HCT116 (cell line): ENCODE results near the gene SCN2B. TPM values are rescaled to one million over a fixed set of nuclear protein-coding genes. Genes with fewer than 3 reads are reported as not detected.

Experiments
- ATAC-seq: fragments of 200-7000 bp; cut with Tn5 transposase; 2 replicates; pipeline ENCODE4 v1.9.1; 2020; ENCODE audit warnings: mild to moderate bottlenecking, moderate library complexity
- BruUV-seq: library from RNA; stranded (reverse); fragments of 400-500 nt; replicated peaks from 2 replicates; lab custom pipeline; 2021; lab: Mats Ljungman, UMichigan
- CTCF ChIA-PET: fragments of 300-600 bp; sonication (Branson Sonifier 250); formaldehyde crosslinking; loops from one replicate; lab custom pipeline; 2021; ENCODE audit warnings: antibody characterized with exemption; lab: Charles Lee
- POLR2A ChIA-PET: fragments of 300-600, 350-600 bp; sonication (Branson Sonifier 250); formaldehyde crosslinking; loops from one replicate; lab custom pipeline; 2021; ENCODE audit warnings: antibody characterized with exemption; lab: Charles Lee
- RAD21 ChIA-PET, 2 experiments: fragments of 300-600 bp; sonication (Branson Sonifier 250); formaldehyde crosslinking; loops; one replicate each; lab custom pipeline; 2023; ENCODE audit warnings: low total read pairs in 2 of 2; ENCODE audit not compliant: uncharacterized antibody in 2 of 2, unreplicated experiment in 2 of 2, low non-redundant PET in 1 of 2; lab: Charles Lee
- DNase-seq: peaks from one replicate; pipeline ENCODE4 v3.0.0-alpha.2; 2010; ENCODE audit warnings: low read depth, low spot score
- H2AFZ ChIP-seq: fragments of 200-600 bp; shearing (Covaris generic), sonication (generic); 2 replicates; pipeline ENCODE4 v1.6.1; 2017; ENCODE audit warnings: low read depth, mixed run types, mixed read lengths, antibody characterized with exemption, low read length; ENCODE audit not compliant: poor library complexity, severe bottlenecking
- H3K27ac ChIP-seq: 2 replicates; pipeline ENCODE4 v1.5.1; 2012; ENCODE audit warnings: low read depth, low read length
- H3K27me3 ChIP-seq: fragments of 200-600 bp; sonication (generic); 2 replicates; pipeline ENCODE4 v1.6.1; 2016; ENCODE audit warnings: mixed run types, low read length, mixed read lengths; ENCODE audit not compliant: insufficient read depth
- H3K36me3 ChIP-seq, 2 experiments: fragments of 200-500 bp in 1 of 2; fragments of 200-600 bp in 1 of 2; sonication (Bioruptor generic) in 1 of 2; sonication (generic) in 1 of 2; 2 replicates each; pipeline versions ENCODE4 v1.5.1 to v1.6.1; 2014 to 2016; ENCODE audit warnings: low read length in 2 of 2, inconsistent platforms in 1 of 2, mixed read lengths in 1 of 2, mixed run types in 1 of 2; ENCODE audit not compliant: insufficient read depth in 2 of 2, control insufficient read depth in 1 of 2
- H3K4me1 ChIP-seq, 2 experiments: fragments of 200-600 bp in 1 of 2; sonication (generic) in 1 of 2; 2 replicates each; pipeline versions ENCODE4 v1.5.1 to v1.6.1; 2012 to 2017; ENCODE audit warnings: low read length in 2 of 2, inconsistent platforms in 1 of 2, mild to moderate bottlenecking in 1 of 2, mixed read lengths in 1 of 2, mixed run types in 1 of 2, moderate library complexity in 1 of 2; ENCODE audit not compliant: insufficient read depth in 2 of 2, control insufficient read depth in 1 of 2
- H3K4me2 ChIP-seq: fragments of 200-600 bp; sonication (generic); 2 replicates; pipeline ENCODE4 v1.6.1; 2017; ENCODE audit warnings: mixed run types, low read length, mixed read lengths
- H3K4me3 ChIP-seq, 2 experiments: fragments of 200-600 bp in 1 of 2; sonication (generic) in 1 of 2; replicated peaks in 1 of 2; 2 replicates each; pipeline ENCODE4 v1.5.1; 2011 to 2016; ENCODE audit warnings: low read length in 2 of 2, control low read depth in 1 of 2, low read depth in 1 of 2, mild to moderate bottlenecking in 1 of 2, mixed read lengths in 1 of 2, mixed run types in 1 of 2
- H3K79me2 ChIP-seq: fragments of 200-600 bp; sonication (generic); 2 replicates; pipeline ENCODE4 v1.6.1; 2017; ENCODE audit warnings: mild to moderate bottlenecking, mixed run types, low read length, moderate library complexity, mixed read lengths; ENCODE audit not compliant: insufficient read depth
- H3K9ac ChIP-seq: fragments of 200-600 bp; sonication (generic); 2 replicates; pipeline ENCODE4 v1.6.1; 2016; ENCODE audit warnings: low read length, mixed read lengths
- H3K9me2 ChIP-seq: fragments of 200-600 bp; sonication (generic), shearing (Covaris generic); 2 replicates; pipeline ENCODE4 v1.6.1; 2017; ENCODE audit warnings: mixed run types, mild to moderate bottlenecking, moderate library complexity; ENCODE audit not compliant: insufficient read depth
- H3K9me3 ChIP-seq, 2 experiments: fragments of 200-500 bp in 1 of 2; fragments of 200-600 bp in 1 of 2; sonication (Bioruptor generic) in 1 of 2; sonication (generic) in 1 of 2; 2 replicates each; pipeline ENCODE4 v1.6.1; 2014 to 2017; ENCODE audit warnings: low read length in 2 of 2, mixed read lengths in 2 of 2, inconsistent platforms in 1 of 2, low read depth in 1 of 2, mild to moderate bottlenecking in 1 of 2, mixed run types in 1 of 2, moderate library complexity in 1 of 2; ENCODE audit not compliant: control insufficient read depth in 1 of 2, insufficient read depth in 1 of 2
- H4K20me1 ChIP-seq: fragments of 200-600 bp; sonication (generic), shearing (Covaris generic); 2 replicates; pipeline ENCODE4 v1.6.1; 2017; ENCODE audit warnings: mixed run types, mild to moderate bottlenecking, moderate library complexity; ENCODE audit not compliant: insufficient read depth
- CEBPB ChIP-seq: IDR thresholded peaks from 2 replicates; pipeline ENCODE4 v1.6.1; 2012; ENCODE audit warnings: low read depth
- EGR1 ChIP-seq: IDR thresholded peaks from 2 replicates; pipeline ENCODE4 v1.6.1; 2012; ENCODE audit warnings: low read depth
- EZH2 ChIP-seq: fragments of 200-600 bp; sonication (generic); IDR thresholded peaks from 2 replicates; pipeline ENCODE4 v1.6.1; 2017; ENCODE audit warnings: antibody characterized with exemption, mixed run types
- EZH2phosphoT487 ChIP-seq: fragments of 200-600 bp; IDR thresholded peaks from 2 replicates; pipeline ENCODE4 v1.6.1; 2018; ENCODE audit warnings: antibody characterized with exemption, borderline replicate concordance
- FOSL1 ChIP-seq: IDR thresholded peaks from 2 replicates; pipeline ENCODE4 v1.6.1; 2012; ENCODE audit warnings: low read depth
- POLR2A ChIP-seq: IDR thresholded peaks from 2 replicates; pipeline ENCODE4 v1.7.0; 2011; ENCODE audit warnings: borderline replicate concordance; ENCODE audit not compliant: insufficient read depth, insufficient read length; ENCODE audit errors: extremely low read depth
- POLR2AphosphoS5 ChIP-seq: IDR thresholded peaks from 2 replicates; pipeline ENCODE4 v1.6.1; 2011; ENCODE audit warnings: mild to moderate bottlenecking, low read depth, low read length, moderate library complexity
- SIN3A ChIP-seq: IDR thresholded peaks from 2 replicates; pipeline ENCODE4 v1.6.1; 2012; ENCODE audit warnings: low read depth
- SP1 ChIP-seq: IDR thresholded peaks from 2 replicates; pipeline ENCODE4 v1.6.1; 2012; ENCODE audit warnings: low read depth
- intact Hi-C: fragments of 100-400 bp; cut with micrococcal nuclease; formaldehyde crosslinking; loops from 2 replicates; pipeline ENCODE4 v1.10.0; 2022
- total RNA-seq: library from RNA; stranded (reverse); gene quantifications from one replicate; pipeline ENCODE4 v1.2.1, GENCODE V29; 2021; ENCODE audit not compliant: unreplicated experiment
- TF ChIP-seq, protein P1 (sequence below): IDR thresholded peaks from 2 replicates; pipeline ENCODE4 v1.6.1; 2012
- TF ChIP-seq, protein P2 (sequence below): IDR thresholded peaks from 2 replicates; pipeline ENCODE4 v1.6.1; 2012; ENCODE audit warnings: low read depth

SCN2B gene
- total RNA-seq, 1 experiment from 2014 or later = not detected

DNA sequence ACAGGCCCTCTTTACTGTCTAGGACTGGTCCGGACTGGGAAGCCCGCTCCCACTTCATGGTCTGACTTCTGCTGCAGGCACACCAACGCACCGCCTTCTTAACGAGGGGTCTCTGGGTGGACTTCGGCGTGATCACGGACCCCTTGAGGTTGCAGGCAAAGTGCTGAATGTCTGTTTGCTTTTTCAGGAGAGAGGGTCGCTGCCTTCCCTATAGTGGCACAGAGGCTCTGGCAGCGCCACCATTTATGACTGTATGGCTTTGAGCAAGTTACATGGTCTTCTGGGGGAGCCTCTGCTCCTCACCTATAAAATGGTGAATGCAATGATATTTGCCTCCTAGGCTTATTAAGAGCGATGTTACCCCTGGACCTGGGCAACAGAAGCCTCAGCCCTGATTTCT lies 22.5 kb downstream of the SCN2B start:
- BruUV-seq = no TSS peak
- H3K36me3 ChIP-seq = no peaks in the 10 kb centered on the region
- RAD21 ChIA-PET = no interaction called here
- DNase-seq = no peak
- TF ChIP-seq POLR2AphosphoS5 = no peak
- TF ChIP-seq EGR1 = no peak
- TF ChIP-seq POLR2A = no peak
- TF ChIP-seq SIN3A = no peak
- no peak for TF ChIP-seq EZH2
- no peak for TF ChIP-seq SP1
- H3K4me1 ChIP-seq = peaks cover 10 to 24% of the 10 kb centered on the region in 2 experiments; a peak in 3 of 4 replicates
- POLR2A ChIA-PET = no interaction called here
- no peaks in the 10 kb centered on the region for H3K9me2 ChIP-seq
- H3K27me3 ChIP-seq = no peaks in the 10 kb centered on the region
- H3K27ac ChIP-seq = no peak overlapping the region
- no peaks in the 10 kb centered on the region for H3K9me3 ChIP-seq
- H2AFZ ChIP-seq = no peak overlapping the region
- ATAC-seq = no peak
- H3K4me3 ChIP-seq = no peak overlapping the region
- intact Hi-C loops = loop anchor here (10.0 kb wide), 1 partner anchor 541 kb away; no protein-coding TSS in a partner anchor
- no peak overlapping the region for H3K9ac ChIP-seq
- no peaks in the 10 kb centered on the region for H4K20me1 ChIP-seq
- no peaks in the 10 kb centered on the region for H3K79me2 ChIP-seq
- H3K4me2 ChIP-seq = no peak overlapping the region
- CTCF ChIA-PET = interaction anchor here (1.8 kb wide), 1 partner anchor 18 kb away, joined by 8 read pairs; no protein-coding TSS in a partner anchor

DNA sequence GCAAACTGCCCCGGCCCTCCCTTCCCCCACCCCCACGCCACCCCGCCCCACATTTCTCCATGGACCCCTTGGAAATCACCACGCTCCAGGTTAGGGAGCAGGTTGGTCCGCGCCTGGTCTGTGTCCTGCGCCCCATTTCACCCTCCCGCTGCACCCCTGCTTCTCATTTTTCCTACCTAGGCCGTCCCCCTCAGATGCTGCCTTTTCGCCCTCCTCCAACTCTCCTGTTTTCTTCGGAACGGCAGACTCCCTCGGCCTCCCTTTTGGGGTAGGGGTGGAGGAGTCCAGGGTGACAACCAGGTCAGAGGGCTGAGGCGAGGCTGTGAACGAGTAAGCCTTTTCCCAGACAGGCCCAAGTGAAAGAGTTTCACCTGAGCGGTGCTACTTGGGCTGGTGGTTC lies 22.9 kb downstream of the SCN2B start:
- Histone ChIP-seq H3K9me2 (no peaks in the 10 kb centered on the region), H3K9me3 (no peaks in the 10 kb centered on the region), H3K36me3 (no peaks in the 10 kb centered on the region), H3K27ac (no peak overlapping the region), H3K79me2 (no peaks in the 10 kb centered on the region), H3K9ac (no peak overlapping the region), H2AFZ (no peak overlapping the region), H4K20me1 (no peaks in the 10 kb centered on the region), H3K4me1 (peaks cover 10 to 24% of the 10 kb centered on the region in 2 experiments; a peak in 3 of 4 replicates), H3K4me3 (no peak overlapping the region), H3K27me3 (no peaks in the 10 kb centered on the region), H3K4me2 (no peak overlapping the region)
- ChIA-PET RAD21 (no interaction called here), CTCF (interaction anchor here (1.0 kb wide), 1 partner anchor 18 kb away, joined by 3 read pairs; no protein-coding TSS in a partner anchor), POLR2A (no interaction called here)
- intact Hi-C loops = loop anchor here (10.0 kb wide), 1 partner anchor 541 kb away; no protein-coding TSS in a partner anchor
- ATAC-seq (no peak), DNase-seq (no peak)
- TF ChIP-seq POLR2A (no peak), EZH2phosphoT487 (no peak), POLR2AphosphoS5 (no peak), FOSL1 (no peak), CEBPB (no peak)
- TF ChIP-seq, protein P1, sequence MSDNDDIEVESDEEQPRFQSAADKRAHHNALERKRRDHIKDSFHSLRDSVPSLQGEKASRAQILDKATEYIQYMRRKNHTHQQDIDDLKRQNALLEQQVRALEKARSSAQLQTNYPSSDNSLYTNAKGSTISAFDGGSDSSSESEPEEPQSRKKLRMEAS = no peak
- TF ChIP-seq, protein P2, sequence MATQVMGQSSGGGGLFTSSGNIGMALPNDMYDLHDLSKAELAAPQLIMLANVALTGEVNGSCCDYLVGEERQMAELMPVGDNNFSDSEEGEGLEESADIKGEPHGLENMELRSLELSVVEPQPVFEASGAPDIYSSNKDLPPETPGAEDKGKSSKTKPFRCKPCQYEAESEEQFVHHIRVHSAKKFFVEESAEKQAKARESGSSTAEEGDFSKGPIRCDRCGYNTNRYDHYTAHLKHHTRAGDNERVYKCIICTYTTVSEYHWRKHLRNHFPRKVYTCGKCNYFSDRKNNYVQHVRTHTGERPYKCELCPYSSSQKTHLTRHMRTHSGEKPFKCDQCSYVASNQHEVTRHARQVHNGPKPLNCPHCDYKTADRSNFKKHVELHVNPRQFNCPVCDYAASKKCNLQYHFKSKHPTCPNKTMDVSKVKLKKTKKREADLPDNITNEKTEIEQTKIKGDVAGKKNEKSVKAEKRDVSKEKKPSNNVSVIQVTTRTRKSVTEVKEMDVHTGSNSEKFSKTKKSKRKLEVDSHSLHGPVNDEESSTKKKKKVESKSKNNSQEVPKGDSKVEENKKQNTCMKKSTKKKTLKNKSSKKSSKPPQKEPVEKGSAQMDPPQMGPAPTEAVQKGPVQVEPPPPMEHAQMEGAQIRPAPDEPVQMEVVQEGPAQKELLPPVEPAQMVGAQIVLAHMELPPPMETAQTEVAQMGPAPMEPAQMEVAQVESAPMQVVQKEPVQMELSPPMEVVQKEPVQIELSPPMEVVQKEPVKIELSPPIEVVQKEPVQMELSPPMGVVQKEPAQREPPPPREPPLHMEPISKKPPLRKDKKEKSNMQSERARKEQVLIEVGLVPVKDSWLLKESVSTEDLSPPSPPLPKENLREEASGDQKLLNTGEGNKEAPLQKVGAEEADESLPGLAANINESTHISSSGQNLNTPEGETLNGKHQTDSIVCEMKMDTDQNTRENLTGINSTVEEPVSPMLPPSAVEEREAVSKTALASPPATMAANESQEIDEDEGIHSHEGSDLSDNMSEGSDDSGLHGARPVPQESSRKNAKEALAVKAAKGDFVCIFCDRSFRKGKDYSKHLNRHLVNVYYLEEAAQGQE = no peak
- BruUV-seq = no TSS peak
